Karpas-422 (cell line): ENCODE measurements around the gene CFL1. TPM values are rescaled to one million over a fixed set of nuclear protein-coding genes. Genes with fewer than 3 reads are reported as not detected.

Source experiments
- DNase-seq: peaks from one replicate; pipeline ENCODE4 v3.0.0-alpha.2; 2015
- H2AFZ ChIP-seq: fragments of 200-600 bp; sonication (generic); 2 replicates; pipeline ENCODE4 v1.6.1; 2014; ENCODE audit warnings: antibody characterized with exemption, low read length, mixed read lengths
- H3K27ac ChIP-seq: fragments of 200-600 bp; sonication (generic); 2 replicates; pipeline ENCODE4 v1.5.1; 2014; ENCODE audit warnings: mild to moderate bottlenecking, low read length, moderate library complexity
- H3K27me3 ChIP-seq: fragments of 200-600 bp; sonication (generic); 2 replicates; pipeline ENCODE4 v1.6.1; 2014; ENCODE audit warnings: low read length, mixed read lengths
- H3K36me3 ChIP-seq: fragments of 200-600 bp; sonication (generic); 2 replicates; pipeline ENCODE4 v1.6.1; 2014; ENCODE audit warnings: low read length, mixed read lengths; ENCODE audit not compliant: insufficient read depth
- H3K4me1 ChIP-seq: fragments of 200-600 bp; sonication (generic); 2 replicates; pipeline ENCODE4 v1.6.1; 2014; ENCODE audit warnings: mild to moderate bottlenecking, low read length, mixed read lengths
- H3K4me2 ChIP-seq: fragments of 200-600 bp; sonication (generic); 2 replicates; pipeline ENCODE4 v1.6.1; 2014; ENCODE audit warnings: low read length, low read depth, mild to moderate bottlenecking; ENCODE audit not compliant: poor library complexity, severe bottlenecking
- H3K4me3 ChIP-seq: fragments of 200-600 bp; sonication (generic); 2 replicates; pipeline ENCODE4 v1.5.1; 2014; ENCODE audit warnings: mild to moderate bottlenecking, antibody characterized with exemption, low read length, mixed read lengths
- H3K79me2 ChIP-seq: fragments of 200-600 bp; sonication (generic); 2 replicates; pipeline ENCODE4 v1.6.1; 2014; ENCODE audit warnings: mild to moderate bottlenecking, low read length, mixed read lengths
- H3K9ac ChIP-seq: fragments of 200-600 bp; sonication (generic); 2 replicates; pipeline ENCODE4 v1.6.0; 2014; ENCODE audit warnings: low read length
- H3K9me2 ChIP-seq: fragments of 200-600 bp; sonication (generic), shearing (Covaris generic); replicated peaks from 2 replicates; pipeline ENCODE4 v1.6.0; 2014; ENCODE audit warnings: mild to moderate bottlenecking, low read length, moderate library complexity; ENCODE audit not compliant: insufficient read depth
- H3K9me3 ChIP-seq: fragments of 300-700, 200-600 bp; sonication (generic); 2 replicates; pipeline ENCODE4 v1.6.1; 2014; ENCODE audit warnings: low read length, mixed read lengths
- H4K20me1 ChIP-seq: fragments of 200-600 bp; sonication (generic); 2 replicates; pipeline ENCODE4 v1.6.1; 2014; ENCODE audit warnings: mild to moderate bottlenecking, antibody characterized with exemption, low read length, low read depth; ENCODE audit not compliant: insufficient read depth
- total RNA-seq: library from RNA; depleted of rRNA; stranded (reverse); fragments of >200 nt; shearing (Covaris generic); gene quantifications from 2 replicates; pipeline ENCODE4 v1.2.3, GENCODE V29; 2014; ENCODE audit warnings: low replicate concordance

The CFL1 gene
- total RNA-seq, 1 experiment from 2014 or later: 514 TPM

GRCh38 chr11:65858681-65859087, 704 bp upstream of the CFL1 start:
- H3K36me3 ChIP-seq: peaks cover 47% of the 10 kb centered on the region
- H3K4me3 ChIP-seq: peak overlapping the region; percentile 75
- no peak for DNase-seq
- no peak overlapping the region for H2AFZ ChIP-seq
- peak overlapping the region; percentile 81 for H3K9ac ChIP-seq
- no peaks in the 10 kb centered on the region for H3K9me3 ChIP-seq
- H4K20me1 ChIP-seq: peaks cover 38% of the 10 kb centered on the region
- peak overlapping the region; percentile 92 for H3K27ac ChIP-seq
- no peaks in the 10 kb centered on the region for H3K9me2 ChIP-seq
- H3K4me1 ChIP-seq: peaks cover 34% of the 10 kb centered on the region
- H3K27me3 ChIP-seq: no peaks in the 10 kb centered on the region
- H3K79me2 ChIP-seq: peaks cover 40% of the 10 kb centered on the region
- H3K4me2 ChIP-seq: peak overlapping the region; percentile 88

GRCh38 chr11:65857500-65857852, 504 bp downstream of the CFL1 start:
- H4K20me1 ChIP-seq: peaks cover 38% of the 10 kb centered on the region
- H2AFZ ChIP-seq: no peak overlapping the region
- peak overlapping the region; percentile 99 for H3K9ac ChIP-seq
- no peaks in the 10 kb centered on the region for H3K27me3 ChIP-seq
- H3K36me3 ChIP-seq: peaks cover 54% of the 10 kb centered on the region
- DNase-seq: peak; percentile 83
- peaks cover 34% of the 10 kb centered on the region for H3K4me1 ChIP-seq
- peak overlapping the region; percentile 88 for H3K27ac ChIP-seq
- H3K9me3 ChIP-seq: no peaks in the 10 kb centered on the region
- H3K79me2 ChIP-seq: peaks cover 40% of the 10 kb centered on the region
- no peaks in the 10 kb centered on the region for H3K9me2 ChIP-seq
- H3K4me2 ChIP-seq: peak overlapping the region; percentile 91
- H3K4me3 ChIP-seq: peak overlapping the region; percentile 95

GRCh38 chr11:65856689-65857499, 1.1 kb downstream of the CFL1 start:
- H3K27ac ChIP-seq: peak overlapping the region; percentile 88
- peaks cover 38% of the 10 kb centered on the region for H4K20me1 ChIP-seq
- H3K4me3 ChIP-seq: peak overlapping the region; percentile 95
- peak; percentile 91 for DNase-seq
- no peaks in the 10 kb centered on the region for H3K9me2 ChIP-seq
- H3K4me1 ChIP-seq: peaks cover 31% of the 10 kb centered on the region
- H3K4me2 ChIP-seq: peak overlapping the region; percentile 91
- H2AFZ ChIP-seq: no peak overlapping the region
- peak overlapping the region; percentile 99 for H3K9ac ChIP-seq
- no peaks in the 10 kb centered on the region for H3K9me3 ChIP-seq
- peaks cover 48% of the 10 kb centered on the region for H3K36me3 ChIP-seq
- peaks cover 34% of the 10 kb centered on the region for H3K79me2 ChIP-seq
- H3K27me3 ChIP-seq: no peaks in the 10 kb centered on the region

- Histone ChIP-seq H4K20me1 (peaks cover 44% of the 10 kb centered on the region), H3K27ac (no peak overlapping the region), H3K79me2 (peaks cover 25% of the 10 kb centered on the region), H3K4me1 (peaks cover 24% of the 10 kb centered on the region), H2AFZ (no peak overlapping the region), H3K9me3 (no peaks in the 10 kb centered on the region), H3K36me3 (peaks cover 45% of the 10 kb centered on the region), H3K4me3 (peak overlapping the region; percentile 95), H3K9ac (peak overlapping the region; percentile 99; the same call in 1 of the 2 replicates), H3K27me3 (no peaks in the 10 kb centered on the region), H3K4me2 (peak overlapping the region; percentile 91), H3K9me2 (no peaks in the 10 kb centered on the region)
- DNase-seq: peak; percentile 35
Observed at GRCh38 chr11:65855927-65856363, 2.0 kb downstream of the CFL1 start.

- H3K9me2 ChIP-seq: no peaks in the 10 kb centered on the region
- peaks cover 44% of the 10 kb centered on the region for H4K20me1 ChIP-seq
- H3K9me3 ChIP-seq: no peaks in the 10 kb centered on the region
- H3K27ac ChIP-seq: no peak overlapping the region
- H3K36me3 ChIP-seq: peaks cover 45% of the 10 kb centered on the region
- H3K4me1 ChIP-seq: peaks cover 24% of the 10 kb centered on the region
- no peak overlapping the region for H3K4me2 ChIP-seq
- peaks cover 22% of the 10 kb centered on the region for H3K79me2 ChIP-seq
- peak; percentile 40 for DNase-seq
- no peak overlapping the region for H2AFZ ChIP-seq
- no peak overlapping the region for H3K9ac ChIP-seq
- H3K27me3 ChIP-seq: no peaks in the 10 kb centered on the region
- no peak overlapping the region for H3K4me3 ChIP-seq
Observed at GRCh38 chr11:65854852-65855837, 2.8 kb downstream of the CFL1 start.

- Histone ChIP-seq H3K27ac (no peak overlapping the region), H3K4me3 (no peak overlapping the region), H3K9me2 (no peaks in the 10 kb centered on the region), H4K20me1 (peaks cover 44% of the 10 kb centered on the region), H3K27me3 (no peaks in the 10 kb centered on the region), H3K9me3 (no peaks in the 10 kb centered on the region), H2AFZ (no peak overlapping the region), H3K4me1 (peaks cover 17% of the 10 kb centered on the region), H3K4me2 (no peak overlapping the region), H3K9ac (no peak overlapping the region), H3K36me3 (peaks cover 45% of the 10 kb centered on the region), H3K79me2 (peaks cover 22% of the 10 kb centered on the region)
- peak; percentile 43 for DNase-seq
Observed at GRCh38 chr11:65854161-65854592, 3.8 kb downstream of the CFL1 start.

GRCh38 chr11:65853246-65853979, 4.6 kb downstream of the CFL1 start:
- H2AFZ ChIP-seq: no peak overlapping the region
- H3K4me1 ChIP-seq: peaks cover 10% of the 10 kb centered on the region
- peaks cover 44% of the 10 kb centered on the region for H4K20me1 ChIP-seq
- H3K4me2 ChIP-seq: no peak overlapping the region
- peaks cover 22% of the 10 kb centered on the region for H3K79me2 ChIP-seq
- H3K27me3 ChIP-seq: no peaks in the 10 kb centered on the region
- no peaks in the 10 kb centered on the region for H3K9me3 ChIP-seq
- peak; percentile 48 for DNase-seq
- no peaks in the 10 kb centered on the region for H3K9me2 ChIP-seq
- H3K9ac ChIP-seq: no peak overlapping the region
- H3K4me3 ChIP-seq: no peak overlapping the region
- peaks cover 45% of the 10 kb centered on the region for H3K36me3 ChIP-seq
- H3K27ac ChIP-seq: no peak overlapping the region
